Transverse colon (tissue), 4 donors: ENCODE data around the gene CDYL. TPM values are rescaled to one million over a fixed set of nuclear protein-coding genes. Genes with fewer than 3 reads are reported as not detected.
A peak's percentile ranks its signal among the peaks of the same experiment; 100 is the strongest.

Source experiments
- DNase-seq: peaks from one replicate; pipeline ENCODE4 v3.0.0-alpha.2; 2019
- H3K27ac ChIP-seq, 4 donors: fragments of 200-600 bp; sonication (generic); 2 replicates each; pipeline ENCODE4 v1.5.1; 2016 to 2018; ENCODE audit warnings: inconsistent platforms in 4 of 4
- H3K27me3 ChIP-seq: fragments of 200-600 bp; sonication (generic); 2 replicates; pipeline ENCODE4 v1.5.1; 2017; ENCODE audit warnings: inconsistent platforms
- H3K36me3 ChIP-seq, 4 donors: fragments of 200-600 bp; sonication (generic); 2 replicates each; pipeline ENCODE4 v1.5.1; 2017 to 2019; ENCODE audit warnings: inconsistent platforms in 4 of 4
- H3K4me1 ChIP-seq, 4 donors: fragments of 200-600 bp; sonication (generic); 2 replicates each; pipeline ENCODE4 v1.5.1; 2017 to 2020; ENCODE audit warnings: inconsistent platforms in 4 of 4
- H3K4me3 ChIP-seq, 4 donors: fragments of 200-600 bp; sonication (generic); 1 replicate in 1 of 4; 2 replicates in 3 of 4; pipeline versions ENCODE4 v1.5.1 to v1.6.1; 2017 to 2019; ENCODE audit warnings: inconsistent platforms in 4 of 4
- H3K9me3 ChIP-seq, 2 donors: fragments of 200-600 bp; sonication (generic); 2 replicates each; pipeline ENCODE4 v1.5.1; 2017 to 2019; ENCODE audit warnings: inconsistent platforms in 2 of 2
- EP300 ChIP-seq: sonication (generic); formaldehyde crosslinking; IDR thresholded peaks from one replicate; pipeline ENCODE4 v1.6.1; 2017; ENCODE audit warnings: antibody characterized with exemption, low read depth
- POLR2A ChIP-seq: fragments of 450-650 bp; IDR thresholded peaks from one replicate; pipeline ENCODE4 v1.6.1; 2016; ENCODE audit warnings: antibody characterized with exemption, mild to moderate bottlenecking, moderate library complexity
- POLR2AphosphoS5 ChIP-seq, 3 donors: sonication (generic); formaldehyde crosslinking; IDR thresholded peaks; one replicate each; pipeline ENCODE4 v1.6.1; 2016; ENCODE audit warnings: antibody characterized with exemption in 3 of 3
- WGBS, 2 donors: methylation state at CpG; one replicate each; pipeline ENCODE4 v1.1.5; 2018; ENCODE audit warnings: low coverage in 1 of 2; 5-methylcytosine and 5-hydroxymethylcytosine counted together
- in situ Hi-C, 4 donors: fragments of 200-750 bp; cut with MboI; loops; one replicate each; pipeline versions ENCODE4 v1.15.0 to v1.15.1; 2017; ENCODE audit warnings: low sequenced_read_pairs in 3 of 4, low pct_ligation_motif_present in 1 of 4, low pct_unique_long_range_greater_than_20kb in 1 of 4
- intact Hi-C: fragments of 100-400 bp; cut with DNase I; formaldehyde crosslinking; loops from one replicate; pipeline ENCODE4 v1.15.1; 2023; ENCODE audit warnings: low total_unique reads
- total RNA-seq, 4 donors: library from RNA; depleted of rRNA; stranded (reverse); fragments of >200 nt; gene quantifications; one replicate each; pipeline ENCODE4 v1.1.0, GENCODE V29; 2016
- TF ChIP-seq, protein P1 (sequence below), 5 experiments: fragments of 200-600 bp in 3 of 5; fragments of 450-650 bp in 2 of 5; sonication (generic) in 3 of 5; IDR thresholded peaks; 1 replicate in 2 of 5; 2 replicates in 3 of 5; pipeline ENCODE4 v1.5.1; 2016 to 2017; ENCODE audit warnings: antibody characterized with exemption in 5 of 5, inconsistent platforms in 3 of 5, mild to moderate bottlenecking in 2 of 5, moderate library complexity in 1 of 5

Gene CDYL
- total RNA-seq, 4 donors from 2014 or later, result 23.6 to 40.8 (median 30.0) TPM

DNA sequence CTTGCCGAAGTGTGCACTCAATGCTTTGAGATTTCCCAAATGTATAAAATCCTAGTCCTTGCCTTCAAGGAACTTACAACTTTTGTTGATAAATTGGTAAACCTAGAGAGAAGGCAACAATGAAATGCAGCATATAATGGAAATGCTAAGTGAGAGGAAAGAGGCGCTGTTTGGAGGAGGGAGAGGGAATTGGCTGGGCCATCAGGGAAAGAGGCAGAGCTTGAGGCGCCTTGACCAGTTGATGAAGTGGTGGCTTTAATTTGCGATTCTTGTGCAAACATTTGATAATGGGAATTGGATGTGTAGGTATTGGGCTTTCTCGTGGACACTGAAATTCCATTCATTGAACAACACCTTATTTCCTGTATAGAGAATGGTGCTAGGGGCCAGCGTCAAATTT lies 1.9 kb upstream of the CDYL start:
- no peaks in the 10 kb centered on the region for H3K27me3 ChIP-seq
- intact Hi-C loops (no loop called here), in situ Hi-C loops (no loop called here)
- 48 to 53% methylated on average over 6 of the region's 6 CpGs for WGBS, 2 donors
- H3K9me3 ChIP-seq, result no peaks in the 10 kb centered on the region
- peak overlapping the region in 3 of 4 donors; percentile 78 to 93 (median 87) for H3K27ac ChIP-seq
- TF ChIP-seq EP300 (no peak), POLR2A (no peak), POLR2AphosphoS5 (IDR thresholded peaks at IDR 0.05) (no peak)
- TF ChIP-seq, protein P1, sequence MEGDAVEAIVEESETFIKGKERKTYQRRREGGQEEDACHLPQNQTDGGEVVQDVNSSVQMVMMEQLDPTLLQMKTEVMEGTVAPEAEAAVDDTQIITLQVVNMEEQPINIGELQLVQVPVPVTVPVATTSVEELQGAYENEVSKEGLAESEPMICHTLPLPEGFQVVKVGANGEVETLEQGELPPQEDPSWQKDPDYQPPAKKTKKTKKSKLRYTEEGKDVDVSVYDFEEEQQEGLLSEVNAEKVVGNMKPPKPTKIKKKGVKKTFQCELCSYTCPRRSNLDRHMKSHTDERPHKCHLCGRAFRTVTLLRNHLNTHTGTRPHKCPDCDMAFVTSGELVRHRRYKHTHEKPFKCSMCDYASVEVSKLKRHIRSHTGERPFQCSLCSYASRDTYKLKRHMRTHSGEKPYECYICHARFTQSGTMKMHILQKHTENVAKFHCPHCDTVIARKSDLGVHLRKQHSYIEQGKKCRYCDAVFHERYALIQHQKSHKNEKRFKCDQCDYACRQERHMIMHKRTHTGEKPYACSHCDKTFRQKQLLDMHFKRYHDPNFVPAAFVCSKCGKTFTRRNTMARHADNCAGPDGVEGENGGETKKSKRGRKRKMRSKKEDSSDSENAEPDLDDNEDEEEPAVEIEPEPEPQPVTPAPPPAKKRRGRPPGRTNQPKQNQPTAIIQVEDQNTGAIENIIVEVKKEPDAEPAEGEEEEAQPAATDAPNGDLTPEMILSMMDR (IDR thresholded peaks at IDR 0.05), result no peak
- DNase-seq, result no peak
- peak overlapping the region in 1 of 4 donors; percentile 59 for H3K4me3 ChIP-seq
- peaks cover 4 to 14% (median 10%) of the 10 kb centered on the region in 4 donors for H3K4me1 ChIP-seq
- H3K36me3 ChIP-seq, result no peaks in the 10 kb centered on the region

DNA sequence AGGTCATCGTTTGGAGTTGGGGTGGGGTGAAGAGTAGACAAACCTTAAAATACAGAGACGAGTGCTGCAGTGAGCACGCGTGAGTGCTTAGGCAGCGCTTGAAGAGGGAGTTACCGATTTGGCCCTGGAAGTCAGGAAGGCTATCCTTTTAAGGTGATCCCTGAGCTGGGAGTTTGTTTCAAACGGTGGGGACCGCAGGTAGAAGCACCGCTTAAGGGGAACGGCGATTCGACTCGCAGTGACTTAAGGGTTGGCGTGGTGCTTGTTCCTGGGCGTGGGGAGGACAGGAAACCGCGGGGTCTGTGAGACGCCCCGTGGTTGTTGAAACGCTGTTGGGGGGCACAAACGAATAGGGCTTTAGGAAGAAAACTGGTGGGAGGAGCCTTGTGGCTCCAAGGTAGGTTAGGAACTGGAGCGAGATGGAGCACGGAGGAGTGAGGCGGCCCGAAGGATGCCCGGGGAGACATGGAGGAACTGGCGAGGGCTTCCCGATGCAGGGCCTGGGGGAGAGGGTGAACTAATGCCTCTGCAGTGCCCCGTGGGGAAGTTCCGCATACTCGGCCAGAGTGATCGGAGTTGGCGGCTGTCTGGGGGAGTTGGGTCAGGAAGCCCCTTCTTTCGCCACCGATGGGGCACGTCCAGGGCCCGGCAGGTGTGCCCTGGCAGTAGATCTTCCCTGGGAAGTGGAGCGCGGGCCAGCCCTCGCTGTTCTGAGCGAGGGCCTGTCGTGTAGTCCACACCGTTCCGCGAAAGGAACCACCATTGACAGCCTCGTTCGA lies 1.3 kb upstream of the CDYL start:
- WGBS, 2 donors, result 7 to 9% methylated on average over 21 to 46 of the region's 47 CpGs
- TF ChIP-seq EP300, result no peak
- TF ChIP-seq POLR2A, result no peak
- TF ChIP-seq, protein P1 (IDR thresholded peaks at IDR 0.05), result no peak
- TF ChIP-seq POLR2AphosphoS5 (IDR thresholded peaks at IDR 0.05), result no peak
- peaks cover 4 to 17% (median 11%) of the 10 kb centered on the region in 4 donors for H3K4me1 ChIP-seq
- no peaks in the 10 kb centered on the region for H3K36me3 ChIP-seq
- peak; percentile 44 for DNase-seq
- intact Hi-C loops (no loop called here), in situ Hi-C loops (loop anchor here in 1 of 4 donors (25.0 kb wide), 1 partner anchor 463 kb away; no protein-coding TSS in a partner anchor)
- peak overlapping the region; percentile 78 to 93 (median 90) for H3K27ac ChIP-seq
- no peaks in the 10 kb centered on the region for H3K9me3 ChIP-seq
- peak overlapping the region; percentile 25 to 59 (median 52) for H3K4me3 ChIP-seq
- no peaks in the 10 kb centered on the region for H3K27me3 ChIP-seq

DNA sequence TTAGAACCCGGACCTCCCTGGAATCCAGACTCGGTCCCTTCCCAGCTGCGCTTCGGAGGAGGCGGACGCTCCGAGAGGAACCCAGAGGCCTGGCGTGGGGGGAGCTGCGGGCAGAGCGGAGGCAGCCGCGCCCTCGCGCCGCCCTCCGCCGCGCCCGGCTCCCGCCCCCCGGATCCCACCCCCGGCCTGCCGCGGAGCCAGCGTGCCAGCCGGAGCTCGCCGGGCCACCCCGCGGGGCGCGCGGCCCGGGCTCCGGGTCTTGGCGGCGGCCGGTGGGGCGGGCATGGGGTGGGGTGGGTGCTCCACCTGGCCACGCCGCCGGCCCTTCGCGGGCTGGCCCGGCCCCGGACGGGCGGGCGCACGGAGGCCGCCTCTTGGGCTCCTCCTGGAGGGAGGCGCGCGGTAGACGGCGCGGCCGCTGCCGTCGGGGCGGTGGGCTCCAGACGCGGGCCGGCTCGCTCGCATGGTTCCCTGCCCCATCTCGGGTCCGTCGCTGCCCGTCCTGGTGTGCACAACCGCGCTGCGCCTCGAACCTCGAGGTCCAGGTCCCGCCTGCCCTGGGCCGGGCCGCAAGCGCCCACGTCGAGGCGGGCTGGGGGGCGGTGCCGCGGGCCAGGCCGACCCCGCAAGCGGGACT lies 592 bp upstream of the CDYL start:
- peak; percentile 50 for TF ChIP-seq POLR2A
- peak; percentile 18 to 43 (median 23) for TF ChIP-seq POLR2AphosphoS5 (IDR thresholded peaks at IDR 0.05)
- TF ChIP-seq, protein P1 (IDR thresholded peaks at IDR 0.05), result peak in 4 of 5 experiments; percentile 26 to 52 (median 34)
- TF ChIP-seq EP300, result no peak
- intact Hi-C loops (loop anchor here (1.0 kb wide), 1 partner anchor 128 kb away; no protein-coding TSS in a partner anchor), in situ Hi-C loops (loop anchor here in 1 of 4 donors (25.0 kb wide), 1 partner anchor 463 kb away; no protein-coding TSS in a partner anchor)
- no peaks in the 10 kb centered on the region for H3K9me3 ChIP-seq
- H3K4me1 ChIP-seq, result peaks cover 6 to 22% (median 14%) of the 10 kb centered on the region in 4 donors
- no peaks in the 10 kb centered on the region for H3K36me3 ChIP-seq
- H3K4me3 ChIP-seq, result peak overlapping the region; percentile 42 to 59 (median 52)
- peak overlapping the region; percentile 87 to 93 (median 91) for H3K27ac ChIP-seq
- DNase-seq, result peak; percentile 86
- 0% methylated on average over 31 of the region's 88 CpGs; no CpG with 5 or more reads in 1 of the 2 donors for WGBS, 2 donors
- no peaks in the 10 kb centered on the region for H3K27me3 ChIP-seq
